CD14-positive monocyte (primary cell): ENCODE results near the gene IMMP1L. TPM values are rescaled to one million over a fixed set of nuclear protein-coding genes. Genes with fewer than 3 reads are reported as not detected.

ENCODE experiments used
- DNase-seq, 3 donors: peaks; one replicate each; pipeline ENCODE4 v3.0.0-alpha.2; 2011 to 2022
- H2AFZ ChIP-seq: 2 replicates; pipeline ENCODE4 v1.6.0; 2012; ENCODE audit warnings: mild to moderate bottlenecking, low read depth, low read length, inconsistent platforms; ENCODE audit not compliant: insufficient read depth, poor library complexity, severe bottlenecking
- H3K27ac ChIP-seq, 2 donors: 1 replicate in 1 of 2; 2 replicates in 1 of 2; pipeline ENCODE4 v1.5.1; 2012 to 2013; ENCODE audit warnings: low read length in 2 of 2, control low read depth in 1 of 2, inconsistent platforms in 1 of 2, low read depth in 1 of 2, mild to moderate bottlenecking in 1 of 2
- H3K27me3 ChIP-seq, 2 donors: one replicate each; pipeline versions ENCODE4 v1.6.0 to v1.6.1; 2011 to 2013; ENCODE audit warnings: low read length in 2 of 2; ENCODE audit not compliant: control insufficient read depth in 2 of 2, insufficient read depth in 2 of 2
- H3K36me3 ChIP-seq, 2 donors: replicated peaks in 1 of 2; 1 replicate in 1 of 2; 2 replicates in 1 of 2; pipeline versions ENCODE4 v1.5.1 to v1.6.1; 2012 to 2013; ENCODE audit warnings: low read length in 2 of 2, control low read depth in 1 of 2, inconsistent platforms in 1 of 2, mild to moderate bottlenecking in 1 of 2; ENCODE audit not compliant: insufficient read depth in 2 of 2, control insufficient read depth in 1 of 2
- H3K4me1 ChIP-seq, 2 donors: 1 replicate in 1 of 2; 2 replicates in 1 of 2; pipeline versions ENCODE4 v1.5.1 to v1.6.1; 2012 to 2013; ENCODE audit warnings: low read length in 2 of 2, control low read depth in 1 of 2, inconsistent platforms in 1 of 2, mild to moderate bottlenecking in 1 of 2, moderate library complexity in 1 of 2; ENCODE audit not compliant: insufficient read depth in 2 of 2, control insufficient read depth in 1 of 2
- H3K4me2 ChIP-seq: replicated peaks from 2 replicates; pipeline ENCODE3; 2012; ENCODE audit warnings: low read length, moderate library complexity, mild to moderate bottlenecking; ENCODE audit not compliant: poor library complexity, severe bottlenecking; ENCODE audit errors: extremely low read depth
- H3K4me3 ChIP-seq, 3 experiments: fragments of 200-600 bp in 1 of 3; sonication (generic) in 1 of 3; replicated peaks in 1 of 3; 1 replicate in 2 of 3; 2 replicates in 1 of 3; pipeline ENCODE4 v1.5.1; 2011 to 2013; ENCODE audit warnings: low read length in 3 of 3, mild to moderate bottlenecking in 3 of 3, control low read depth in 2 of 3, low read depth in 2 of 3, inconsistent platforms in 1 of 3, moderate library complexity in 1 of 3
- H3K79me2 ChIP-seq: 2 replicates; pipeline ENCODE4 v1.6.0; 2012; ENCODE audit warnings: mild to moderate bottlenecking, control low read depth, inconsistent platforms, low read length, moderate library complexity; ENCODE audit not compliant: insufficient read depth
- H3K9ac ChIP-seq: 2 replicates; pipeline ENCODE4 v1.6.0; 2017; ENCODE audit warnings: low read length, mild to moderate bottlenecking; ENCODE audit not compliant: insufficient read depth, poor library complexity, severe bottlenecking
- H3K9me3 ChIP-seq, 2 donors: replicated peaks in 1 of 2; 1 replicate in 1 of 2; 2 replicates in 1 of 2; pipeline versions ENCODE4 v1.5.1 to v1.6.1; 2012 to 2013; ENCODE audit warnings: low read length in 2 of 2, control low read depth in 1 of 2; ENCODE audit not compliant: control insufficient read depth in 1 of 2, insufficient read depth in 1 of 2
- H4K20me1 ChIP-seq: 2 replicates; pipeline ENCODE4 v1.6.0; 2012; ENCODE audit warnings: mild to moderate bottlenecking, low read length, control low read depth, moderate library complexity; ENCODE audit not compliant: insufficient read depth
- H3K27ac Mint-ChIP-seq, 7 donors: one replicate each; pipeline ENCODE4 v1.8.0; 2020; ENCODE audit warnings: mild to moderate bottlenecking in 7 of 7, mixed read lengths in 7 of 7, moderate library complexity in 6 of 7, inconsistent platforms in 2 of 7
- H3K27me3 Mint-ChIP-seq, 3 donors: one replicate each; pipeline ENCODE4 v1.8.0; 2021 to 2022; ENCODE audit warnings: low read depth in 3 of 3, mild to moderate bottlenecking in 3 of 3, mixed read lengths in 3 of 3, moderate library complexity in 3 of 3, inconsistent platforms in 1 of 3
- H3K36me3 Mint-ChIP-seq, 2 donors: one replicate each; pipeline ENCODE4 v1.8.0; 2020; ENCODE audit warnings: mixed read lengths in 2 of 2, inconsistent platforms in 1 of 2, mild to moderate bottlenecking in 1 of 2
- H3K4me1 Mint-ChIP-seq: one replicate; pipeline ENCODE4 v1.8.0; 2020; ENCODE audit warnings: mild to moderate bottlenecking, mixed read lengths
- H3K4me3 Mint-ChIP-seq, 2 donors: one replicate each; pipeline ENCODE4 v1.8.0; 2020; ENCODE audit warnings: mild to moderate bottlenecking in 2 of 2, mixed read lengths in 2 of 2, moderate library complexity in 1 of 2
- H3K9me3 Mint-ChIP-seq, 7 donors: one replicate each; pipeline ENCODE4 v1.8.0; 2020 to 2022; ENCODE audit warnings: mixed read lengths in 7 of 7, mild to moderate bottlenecking in 6 of 7, moderate library complexity in 6 of 7, inconsistent platforms in 2 of 7
- CTCF ChIP-seq: fragments of 200-600 bp; IDR thresholded peaks from one replicate; pipeline ENCODE4 v1.8.0; 2022; ENCODE audit warnings: antibody characterized with exemption, mild to moderate bottlenecking
- WGBS: methylation state at CpG from one replicate; pipeline ENCODE4 v1.1.5; 2013; ENCODE audit warnings: missing lambda C conversion rate; ENCODE audit not compliant: insufficient coverage; 5-methylcytosine and 5-hydroxymethylcytosine counted together
- intact Hi-C, 2 donors: fragments of 100-400 bp; cut with micrococcal nuclease; formaldehyde crosslinking; loops; one replicate each; pipeline versions ENCODE4 v1.15.0 to v1.15.1; 2023
- polyA plus RNA-seq, 3 donors: library from polyadenylated mRNA; depleted of rRNA in 1 of 3; unstranded in 2 of 3; stranded (reverse) in 1 of 3; fragments of 300-500 nt in 2 of 3; fragments of >200 nt in 1 of 3; fragmentation: Illumina TruSeq in 2 of 3; gene quantifications; 1 replicate in 2 of 3; 2 replicates in 1 of 3; pipeline ENCODE4 v1.2.3, GENCODE V29; 2012 to 2021

Gene IMMP1L
- polyA plus RNA-seq, 3 donors: 0.53 to 5.0 (median 4.7) TPM

- Histone ChIP-seq H3K36me3 (no peaks in the 10 kb centered on the region), H2AFZ (no peak overlapping the region), H3K4me1 (no peaks in the 10 kb centered on the region), H3K27me3 (no peaks in the 10 kb centered on the region), H3K4me2 (no peak overlapping the region), H3K9ac (no peak overlapping the region), H3K9me3 (no peaks in the 10 kb centered on the region), H3K27ac (no peak overlapping the region), H3K4me3 (no peak overlapping the region), H4K20me1 (no peaks in the 10 kb centered on the region), H3K79me2 (no peaks in the 10 kb centered on the region)
- no peak for TF ChIP-seq CTCF
- Mint-ChIP-seq H3K27me3 (no peaks in the 10 kb centered on the region), H3K27ac (no peak overlapping the region), H3K4me1 (no peaks in the 10 kb centered on the region), H3K36me3 (peaks cover 5 to 9% of the 10 kb centered on the region in 2 donors), H3K9me3 (no peaks in the 10 kb centered on the region), H3K4me3 (no peak overlapping the region)
- DNase-seq: no peak
- WGBS: no CpG with 5 or more reads among the region's 3 CpGs
- intact Hi-C loops: no loop called here
Observed at GRCh38 chr11:31455177-31455576, 54.2 kb downstream of the IMMP1L start.

- no peak for TF ChIP-seq CTCF
- no peaks in the 10 kb centered on the region for H3K36me3 ChIP-seq
- H3K4me2 ChIP-seq: no peak overlapping the region
Observed at GRCh38 chr11:31450841-31451240, 58.6 kb downstream of the IMMP1L start.

More at GRCh38 chr11:31450841-31451240, 58.6 kb downstream of the IMMP1L start:
- DNase-seq: no peak
- Histone ChIP-seq H3K4me3 (no peak overlapping the region), H3K4me1 (no peaks in the 10 kb centered on the region), H3K9me3 (no peaks in the 10 kb centered on the region), H3K27me3 (no peaks in the 10 kb centered on the region), H3K27ac (no peak overlapping the region), H3K79me2 (no peaks in the 10 kb centered on the region), H3K9ac (no peak overlapping the region), H4K20me1 (no peaks in the 10 kb centered on the region), H2AFZ (no peak overlapping the region)
- H3K4me1 Mint-ChIP-seq: no peaks in the 10 kb centered on the region
- peaks cover 9 to 12% of the 10 kb centered on the region in 2 donors for H3K36me3 Mint-ChIP-seq
- no peak overlapping the region for H3K27ac Mint-ChIP-seq
- WGBS: no CpG with 5 or more reads among the region's 1 CpG
- peaks cover 0 to 2% (median 0%) of the 10 kb centered on the region in 7 donors for H3K9me3 Mint-ChIP-seq
- H3K27me3 Mint-ChIP-seq: peaks cover 0 to 1% (median 0%) of the 10 kb centered on the region in 3 donors
- intact Hi-C loops: no loop called here
- no peak overlapping the region for H3K4me3 Mint-ChIP-seq
